ENCODE data around the gene RAB14. TPM values are rescaled to one million over a fixed set of nuclear protein-coding genes. Genes with fewer than 3 reads are reported as not detected.

The RAB14 gene
- total RNA-seq, 2 experiments from 2014 or later: 61.1 to 64.2 TPM

DNA sequence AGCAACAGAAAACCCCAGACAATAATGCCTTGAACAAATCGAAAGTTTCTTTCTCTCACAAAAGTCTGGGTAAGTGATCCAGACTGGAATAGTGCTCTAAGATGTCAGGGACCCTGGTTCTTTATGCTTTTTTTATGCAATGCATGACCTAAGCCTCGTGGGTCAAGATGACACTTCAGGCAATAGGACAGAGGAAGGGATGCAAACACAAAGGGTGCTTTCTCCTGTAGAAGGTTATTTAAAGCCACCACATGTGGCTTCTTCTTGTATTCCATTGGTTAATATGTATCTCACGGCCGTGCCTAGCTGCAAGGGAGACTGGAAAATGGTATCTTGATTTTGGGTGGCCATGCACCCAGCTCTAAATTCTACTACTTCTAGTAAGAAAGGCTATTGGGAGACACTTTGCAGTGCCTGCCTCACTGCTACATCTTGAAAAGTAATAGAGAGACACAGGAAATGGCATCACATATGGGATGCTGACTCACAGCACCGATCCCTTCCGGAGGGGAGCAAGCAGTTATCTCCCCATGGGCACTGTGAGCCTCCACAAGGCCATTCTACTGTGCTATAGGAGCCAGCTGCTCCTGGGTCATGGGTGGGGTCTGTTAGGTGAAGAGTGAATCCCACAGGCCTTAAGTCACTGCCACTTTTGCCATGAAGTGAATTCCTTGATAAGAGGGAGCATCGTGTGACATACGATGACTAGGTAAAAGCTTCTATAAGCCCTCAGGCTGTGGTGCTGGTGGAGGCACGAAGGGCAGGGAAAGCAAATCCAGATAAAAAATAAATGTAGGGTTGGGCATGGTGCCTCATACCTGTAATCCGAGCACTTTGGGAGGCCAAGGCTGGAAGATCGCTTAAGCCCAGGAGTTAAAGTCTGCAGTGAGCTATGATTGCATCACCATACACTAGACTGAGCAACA lies 32.5 kb upstream of the RAB14 start:
- DNase-seq: no peak
- Mint-ChIP-seq H3K4me1 (ENCODE audit: low read depth) (no peaks in the 10 kb centered on the region), H3K36me3 (ENCODE audit: low read depth) (no peaks in the 10 kb centered on the region), H3K4me3 (no peak overlapping the region), H3K27ac (no peak overlapping the region), H3K9me3 (no peaks in the 10 kb centered on the region), H3K27me3 (ENCODE audit: low read depth) (no peaks in the 10 kb centered on the region)
- CTCF ChIA-PET: interaction anchor here (2.3 kb wide), 1 partner anchor 21 kb away, joined by 10 read pairs; no protein-coding TSS in a partner anchor
- intact Hi-C loops (cut with micrococcal nuclease): no loop called here

DNA sequence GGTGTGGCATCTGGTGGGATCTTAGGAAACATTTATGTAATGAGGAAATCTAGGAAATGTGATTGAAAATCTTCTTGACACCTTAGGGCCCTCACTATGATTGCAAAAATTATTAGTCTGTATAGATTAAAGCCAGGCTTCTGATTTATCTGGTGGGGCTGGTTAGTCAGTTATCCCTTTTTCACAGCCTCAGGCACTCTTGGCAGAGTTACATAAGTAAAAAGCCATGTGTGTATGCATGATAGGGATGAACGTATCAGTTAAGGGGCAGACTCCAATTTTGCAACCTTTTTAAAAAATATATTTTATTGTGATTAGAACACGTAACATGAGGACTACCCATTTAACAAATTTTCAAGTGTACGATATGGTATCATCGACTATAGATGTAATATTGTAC lies 30.6 kb upstream of the RAB14 start:
- H3K36me3 Mint-ChIP-seq (ENCODE audit: low read depth): no peaks in the 10 kb centered on the region
- DNase-seq: no peak
- no peak overlapping the region for H3K4me3 Mint-ChIP-seq
- CTCF ChIA-PET: no interaction called here
- intact Hi-C loops (cut with micrococcal nuclease): no loop called here
- no peak overlapping the region for H3K27ac Mint-ChIP-seq
- H3K9me3 Mint-ChIP-seq: no peaks in the 10 kb centered on the region
- H3K27me3 Mint-ChIP-seq (ENCODE audit: low read depth): no peaks in the 10 kb centered on the region
- no peaks in the 10 kb centered on the region for H3K4me1 Mint-ChIP-seq (ENCODE audit: low read depth)

- Mint-ChIP-seq H3K4me1 (ENCODE audit: low read depth) (no peaks in the 10 kb centered on the region), H3K36me3 (ENCODE audit: low read depth) (no peaks in the 10 kb centered on the region), H3K4me3 (no peak overlapping the region), H3K27me3 (ENCODE audit: low read depth) (no peaks in the 10 kb centered on the region), H3K27ac (no peak overlapping the region), H3K9me3 (no peaks in the 10 kb centered on the region)
- DNase-seq: no peak
- CTCF ChIA-PET: interaction anchor here (0.7 to 1.7 kb wide), 4 partner anchors 9 to 209 kb away, joined by 3 to 10 read pairs (median 4); no protein-coding TSS in a partner anchor
- intact Hi-C loops (cut with micrococcal nuclease): no loop called here
Observed at GRCh38 chr9:121230256-121230655, 28.6 kb upstream of the RAB14 start.

DNA sequence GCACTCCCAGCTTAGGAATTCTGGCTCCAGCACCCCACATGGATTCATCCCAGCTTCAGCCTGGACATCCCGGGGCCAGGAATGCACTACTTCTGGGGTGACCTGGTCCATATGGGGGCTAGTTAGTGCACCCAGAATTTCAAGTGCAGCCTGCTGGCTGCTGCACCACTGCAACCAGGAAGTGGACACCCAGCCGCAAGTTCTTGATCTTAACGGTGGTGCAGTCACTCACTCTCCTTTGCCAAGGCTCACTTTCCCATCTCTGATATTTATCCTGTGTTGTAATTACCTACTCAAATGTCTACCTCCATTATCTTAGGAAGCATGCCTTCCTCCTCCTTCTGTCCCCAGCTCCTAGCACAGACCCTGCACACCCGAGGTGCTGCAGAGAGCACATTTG lies 26.2 kb upstream of the RAB14 start:
- no peak for DNase-seq
- Mint-ChIP-seq H3K36me3 (ENCODE audit: low read depth) (no peaks in the 10 kb centered on the region), H3K4me1 (ENCODE audit: low read depth) (no peaks in the 10 kb centered on the region), H3K27ac (no peak overlapping the region), H3K4me3 (no peak overlapping the region), H3K27me3 (ENCODE audit: low read depth) (no peaks in the 10 kb centered on the region), H3K9me3 (no peaks in the 10 kb centered on the region)
- intact Hi-C loops (cut with micrococcal nuclease): no loop called here
- CTCF ChIA-PET: interaction anchor here (0.6 to 0.7 kb wide), 2 partner anchors 23 to 41 kb away, joined by 3 to 8 read pairs; no protein-coding TSS in a partner anchor

DNA sequence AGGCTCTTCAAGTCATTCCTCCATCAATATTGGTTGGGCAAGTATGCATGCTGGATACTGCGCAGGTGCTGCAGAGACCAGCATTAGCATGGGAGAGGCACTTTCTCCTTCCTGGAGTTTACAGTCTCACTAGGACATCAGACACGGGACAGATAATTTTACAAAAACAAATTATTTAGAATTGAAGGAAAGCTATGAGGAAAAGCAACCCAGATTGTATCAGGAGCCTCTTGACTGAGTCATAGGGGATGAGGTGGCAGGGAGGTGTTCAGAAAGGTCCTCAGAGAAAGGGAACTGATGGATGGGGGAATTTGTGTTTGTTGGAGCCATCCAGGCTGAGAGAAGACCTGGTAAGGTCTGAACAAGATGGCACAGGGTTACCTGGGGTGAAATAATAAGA lies 24.5 kb upstream of the RAB14 start:
- intact Hi-C loops (cut with micrococcal nuclease): no loop called here
- no peak for DNase-seq
- no peak overlapping the region for H3K27ac Mint-ChIP-seq
- H3K4me3 Mint-ChIP-seq: no peak overlapping the region
- no peaks in the 10 kb centered on the region for H3K4me1 Mint-ChIP-seq (ENCODE audit: low read depth)
- H3K9me3 Mint-ChIP-seq: no peaks in the 10 kb centered on the region
- CTCF ChIA-PET: no interaction called here
- H3K36me3 Mint-ChIP-seq (ENCODE audit: low read depth): no peaks in the 10 kb centered on the region
- no peaks in the 10 kb centered on the region for H3K27me3 Mint-ChIP-seq (ENCODE audit: low read depth)

- intact Hi-C loops (cut with micrococcal nuclease): no loop called here
- Mint-ChIP-seq H3K4me3 (no peak overlapping the region), H3K27ac (no peak overlapping the region), H3K4me1 (ENCODE audit: low read depth) (no peaks in the 10 kb centered on the region), H3K9me3 (no peaks in the 10 kb centered on the region), H3K36me3 (ENCODE audit: low read depth) (no peaks in the 10 kb centered on the region), H3K27me3 (ENCODE audit: low read depth) (no peaks in the 10 kb centered on the region)
- CTCF ChIA-PET: interaction anchor here (0.7 to 1.2 kb wide), 2 partner anchors 12 to 94 kb away, joined by 3 to 4 read pairs; no protein-coding TSS in a partner anchor
- no peak for DNase-seq
Observed at GRCh38 chr9:121225240-121225639, 23.6 kb upstream of the RAB14 start.

- intact Hi-C loops (cut with micrococcal nuclease): no loop called here
- H3K4me1 Mint-ChIP-seq (ENCODE audit: low read depth): no peaks in the 10 kb centered on the region
- no peak for DNase-seq
- no peaks in the 10 kb centered on the region for H3K9me3 Mint-ChIP-seq
- no peak overlapping the region for H3K4me3 Mint-ChIP-seq
- H3K36me3 Mint-ChIP-seq (ENCODE audit: low read depth): no peaks in the 10 kb centered on the region
- CTCF ChIA-PET: interaction anchor here (0.6 to 2.9 kb wide), 7 partner anchors 8 to 1333 kb away, joined by 3 to 12 read pairs (median 4); no protein-coding TSS in a partner anchor
- H3K27me3 Mint-ChIP-seq (ENCODE audit: low read depth): no peaks in the 10 kb centered on the region
- H3K27ac Mint-ChIP-seq: no peak overlapping the region
Observed at GRCh38 chr9:121222524-121223171, 21.0 kb upstream of the RAB14 start.

GRCh38 chr9:121221664-121222055 lies 20.0 kb upstream of the RAB14 start:
- CTCF ChIA-PET: interaction anchor here (0.7 to 2.9 kb wide), 3 partner anchors 8 to 505 kb away, joined by 4 to 12 read pairs (median 11); no protein-coding TSS in a partner anchor
- H3K4me3 Mint-ChIP-seq: no peak overlapping the region
- no peaks in the 10 kb centered on the region for H3K27me3 Mint-ChIP-seq (ENCODE audit: low read depth)
- no peaks in the 10 kb centered on the region for H3K36me3 Mint-ChIP-seq (ENCODE audit: low read depth)
- H3K27ac Mint-ChIP-seq: no peak overlapping the region
- no peak for DNase-seq
- intact Hi-C loops (cut with micrococcal nuclease): no loop called here
- H3K9me3 Mint-ChIP-seq: no peaks in the 10 kb centered on the region
- no peaks in the 10 kb centered on the region for H3K4me1 Mint-ChIP-seq (ENCODE audit: low read depth)

- CTCF ChIA-PET: interaction anchor here (0.7 to 2.9 kb wide), 4 partner anchors 8 to 504 kb away, joined by 3 to 12 read pairs (median 8); no protein-coding TSS in a partner anchor
- Mint-ChIP-seq H3K27ac (no peak overlapping the region), H3K9me3 (no peaks in the 10 kb centered on the region), H3K27me3 (ENCODE audit: low read depth) (no peaks in the 10 kb centered on the region), H3K4me1 (ENCODE audit: low read depth) (no peaks in the 10 kb centered on the region), H3K4me3 (no peak overlapping the region), H3K36me3 (ENCODE audit: low read depth) (no peaks in the 10 kb centered on the region)
- DNase-seq: no peak
- intact Hi-C loops (cut with micrococcal nuclease): no loop called here
Observed at GRCh38 chr9:121220996-121221663, 19.5 kb upstream of the RAB14 start.

DNA sequence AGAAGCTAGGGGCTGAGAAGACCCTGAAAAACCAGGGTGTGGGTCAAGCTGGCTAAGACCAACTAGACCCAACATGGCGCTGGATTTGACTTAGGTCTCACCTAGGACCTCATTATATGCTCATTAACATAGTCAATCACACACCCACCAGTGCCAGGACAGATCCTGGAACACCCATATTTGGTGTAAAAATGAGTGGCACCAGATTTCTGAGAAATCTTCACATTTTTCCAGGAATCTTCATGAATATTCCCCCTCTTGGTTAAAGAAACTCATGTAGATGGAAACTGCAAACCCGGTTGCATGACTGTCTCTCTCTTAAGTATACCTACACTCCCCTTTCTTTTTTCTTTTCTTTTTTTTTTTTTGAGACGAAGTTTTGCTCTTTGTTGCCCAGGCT lies 17.9 kb upstream of the RAB14 start:
- Mint-ChIP-seq H3K27ac (no peak overlapping the region), H3K4me3 (no peak overlapping the region), H3K9me3 (no peaks in the 10 kb centered on the region), H3K36me3 (ENCODE audit: low read depth) (no peaks in the 10 kb centered on the region), H3K4me1 (ENCODE audit: low read depth) (no peaks in the 10 kb centered on the region), H3K27me3 (ENCODE audit: low read depth) (no peaks in the 10 kb centered on the region)
- CTCF ChIA-PET: interaction anchor here (0.6 kb wide), 1 partner anchor 381 kb away, joined by 4 read pairs; no protein-coding TSS in a partner anchor
- intact Hi-C loops (cut with micrococcal nuclease): no loop called here
- DNase-seq: no peak

DNA sequence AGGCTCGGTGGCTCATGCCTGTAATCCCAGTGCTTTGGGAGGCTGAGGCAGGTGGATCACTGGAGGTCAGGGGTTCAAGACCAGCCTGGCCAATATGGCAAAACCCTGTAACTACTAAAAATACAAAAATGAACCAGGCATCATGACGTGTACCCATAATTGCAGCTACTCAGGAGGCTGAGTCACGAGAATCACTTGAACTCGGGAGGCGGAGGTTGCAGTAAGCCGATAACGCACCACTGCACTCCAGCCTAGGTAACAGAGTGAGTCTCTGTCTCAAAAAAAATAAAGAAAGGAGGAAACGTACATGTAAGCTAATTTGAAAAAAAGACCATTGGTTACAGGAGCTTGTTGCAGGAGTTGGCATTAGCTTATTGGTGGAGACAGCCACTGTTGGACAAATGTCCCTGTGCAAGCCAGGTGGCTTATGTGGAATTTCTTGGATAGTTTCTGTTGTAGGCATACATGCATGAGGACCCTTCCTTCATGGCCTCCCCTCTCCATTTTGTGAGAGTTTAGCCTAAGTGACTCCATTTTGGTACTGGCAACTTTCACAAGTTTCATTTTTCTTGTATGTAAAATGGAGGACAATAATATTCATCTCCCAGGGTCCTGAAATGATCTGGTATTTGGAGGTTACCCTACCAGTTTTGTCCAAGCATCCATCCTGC lies 16.8 kb upstream of the RAB14 start:
- H3K4me1 Mint-ChIP-seq (ENCODE audit: low read depth): no peaks in the 10 kb centered on the region
- H3K36me3 Mint-ChIP-seq (ENCODE audit: low read depth): no peaks in the 10 kb centered on the region
- H3K4me3 Mint-ChIP-seq: no peak overlapping the region
- no peak for DNase-seq
- CTCF ChIA-PET: interaction anchor here (0.7 to 1.0 kb wide), 2 partner anchors 26 to 71 kb away, joined by 3 read pairs; no protein-coding TSS in a partner anchor
- H3K9me3 Mint-ChIP-seq: no peaks in the 10 kb centered on the region
- H3K27ac Mint-ChIP-seq: no peak overlapping the region
- intact Hi-C loops (cut with micrococcal nuclease): no loop called here
- no peaks in the 10 kb centered on the region for H3K27me3 Mint-ChIP-seq (ENCODE audit: low read depth)

Measured in activated naive CD4-positive, alpha-beta T cell treated with anti-CD3 and anti-CD28 coated beads for 36 hours (primary cell).